GM19324 (cell line): ENCODE results near the gene HS3ST4.
"Not testable (repeated sequence)": the region's sequence is repeated elsewhere in the genome, so short reads cannot be mapped to it uniquely, and the experiment has no call there.

Source experiments
- ATAC-seq: cut with Tn5 transposase; IDR thresholded peaks from one replicate; pipeline ENCODE4 v1.9.1; 2021; ENCODE audit warnings: mild to moderate bottlenecking, moderate library complexity; ENCODE audit not compliant: unreplicated experiment, low FRiP score

The HS3ST4 gene

GRCh38 chr16:25729188-25729915 lies 37.6 kb downstream of the HS3ST4 start:
- no peak for ATAC-seq

DNA sequence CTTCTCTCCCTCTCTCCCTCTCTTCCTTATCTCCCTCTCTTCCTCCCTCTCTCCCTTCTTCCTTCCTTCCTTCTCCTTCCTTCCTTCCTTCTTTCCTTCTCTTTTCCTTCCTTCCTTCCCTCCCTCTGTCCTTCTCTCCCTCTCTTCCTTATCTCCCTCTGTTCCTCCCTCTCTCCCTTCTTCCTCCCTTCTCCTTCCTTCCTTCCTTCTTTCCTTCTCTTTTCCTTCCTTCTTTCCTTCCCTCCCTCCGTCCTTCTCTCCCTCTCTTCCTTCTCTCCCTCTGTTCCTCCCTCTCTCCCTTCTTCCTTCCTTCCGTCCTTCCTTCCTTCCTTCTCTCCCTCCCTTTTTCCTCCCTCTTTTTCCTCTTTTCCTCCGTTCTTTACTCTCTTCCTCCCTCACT lies 38.6 kb downstream of the HS3ST4 start:
- ATAC-seq, result no peak

DNA sequence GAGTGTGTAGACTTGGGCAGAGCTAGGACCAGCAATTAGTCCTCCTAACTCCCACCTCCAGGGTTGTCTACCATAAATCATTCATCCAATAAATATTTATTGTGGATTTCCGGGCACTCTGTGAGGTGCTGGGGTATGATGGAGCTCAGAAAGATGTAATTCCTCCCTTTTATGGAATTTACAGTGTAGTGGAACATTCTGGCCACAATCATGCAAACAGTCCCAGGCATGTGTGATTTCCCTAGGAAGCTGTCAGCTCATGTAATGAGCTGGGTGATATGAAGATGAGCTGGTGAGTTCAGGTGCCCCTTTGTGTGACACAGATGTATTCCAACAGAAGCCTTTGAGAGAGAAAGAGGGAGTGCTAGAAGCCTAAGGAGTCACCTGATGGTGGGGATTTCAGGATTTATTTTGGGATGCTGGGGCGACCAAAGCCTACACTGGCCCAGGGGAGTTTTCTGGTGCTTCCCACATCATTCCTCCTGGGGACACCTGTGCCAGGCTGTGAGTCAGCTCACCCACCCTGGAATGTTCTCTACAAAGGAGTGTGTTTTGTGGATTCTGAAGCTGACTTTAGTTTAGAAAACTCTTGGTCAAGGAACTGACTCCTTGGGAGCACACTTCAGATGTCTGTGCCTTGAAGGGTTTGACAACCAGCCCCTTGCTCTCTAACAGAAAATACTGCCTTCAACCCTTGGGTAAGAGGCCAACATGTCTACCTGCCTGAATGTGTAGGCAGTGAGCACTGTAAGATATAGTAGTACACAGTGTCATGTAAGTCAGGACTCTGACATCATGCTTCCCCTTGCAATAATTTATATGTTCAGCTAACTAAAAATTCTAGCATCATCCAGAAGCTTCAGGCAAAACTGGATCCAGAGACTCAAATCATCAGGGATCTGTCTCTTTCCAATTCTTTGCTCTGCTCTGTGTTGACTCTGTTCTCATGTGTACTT lies 42.9 kb downstream of the HS3ST4 start:
- ATAC-seq, result no peak

- ATAC-seq, result no peak
These were observed 43.9 kb downstream of the HS3ST4 start for GRCh38 chr16:25735645-25736044.

GRCh38 chr16:25747160-25747758 lies 55.5 kb downstream of the HS3ST4 start:
- no peak for ATAC-seq

- no peak for ATAC-seq
These were observed 56.4 kb downstream of the HS3ST4 start for GRCh38 chr16:25748092-25748654.

DNA sequence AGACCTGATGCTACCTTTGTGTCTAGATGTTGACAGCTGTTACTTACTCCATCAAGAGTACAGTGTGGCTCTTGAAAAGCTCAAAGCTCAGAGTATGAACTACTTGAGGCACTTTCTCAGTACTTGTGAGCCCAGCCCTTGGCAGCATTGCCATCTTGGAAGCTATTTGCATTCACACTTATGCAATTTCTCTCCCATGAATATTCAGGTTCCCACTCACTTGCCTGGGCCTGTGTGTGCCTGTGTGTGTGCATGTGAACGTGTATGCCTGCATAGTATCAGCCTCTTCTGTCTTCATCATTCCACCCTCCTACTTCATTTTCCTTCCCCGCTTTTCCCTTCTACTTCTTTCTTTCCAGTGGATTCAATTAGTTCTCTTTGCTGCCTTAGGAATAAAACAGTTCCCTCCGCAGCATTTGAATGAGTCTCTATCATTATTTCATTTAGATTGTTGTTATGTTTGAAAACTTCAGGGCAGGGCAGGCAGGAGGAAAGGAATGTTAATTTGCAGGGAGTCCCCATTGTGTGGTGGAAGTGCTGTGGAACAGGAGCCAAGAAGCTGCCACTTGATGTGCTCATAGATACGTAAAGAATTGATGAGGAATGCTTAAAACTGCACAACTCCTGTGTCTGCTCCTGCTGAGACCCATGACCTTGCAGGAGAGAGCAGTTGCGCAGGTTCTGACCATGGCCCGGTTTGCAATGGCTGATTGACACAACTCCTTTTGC lies 58.9 kb downstream of the HS3ST4 start:
- ATAC-seq, result no peak

DNA sequence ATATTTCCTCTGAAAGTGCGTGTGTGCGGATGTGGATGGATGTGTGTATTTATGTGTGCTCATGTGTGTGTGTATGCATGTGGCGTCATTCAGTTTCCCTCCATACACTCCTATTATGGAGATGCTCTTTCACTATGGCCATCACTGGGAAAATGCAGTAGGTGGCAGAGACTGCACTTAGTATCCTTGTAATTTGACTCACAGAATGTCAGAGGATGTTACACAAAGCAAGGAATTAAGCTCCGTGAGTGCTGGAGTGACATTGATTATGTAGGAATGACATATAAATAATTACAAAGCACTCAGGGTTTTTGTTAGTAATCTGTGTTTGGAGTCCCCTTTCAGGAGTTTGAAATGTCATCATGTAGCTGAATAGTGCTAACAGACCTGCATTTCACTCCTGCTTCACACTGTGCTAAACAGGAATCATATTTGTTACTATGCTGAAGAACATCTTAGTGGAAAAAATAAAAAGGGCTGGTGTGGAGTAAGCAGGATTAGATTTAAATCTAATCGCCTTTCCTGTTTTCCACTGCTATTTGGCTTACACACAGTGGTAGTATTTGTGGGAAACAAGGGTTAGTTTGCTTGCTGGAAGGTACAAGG lies 59.6 kb downstream of the HS3ST4 start:
- ATAC-seq, result no peak

DNA sequence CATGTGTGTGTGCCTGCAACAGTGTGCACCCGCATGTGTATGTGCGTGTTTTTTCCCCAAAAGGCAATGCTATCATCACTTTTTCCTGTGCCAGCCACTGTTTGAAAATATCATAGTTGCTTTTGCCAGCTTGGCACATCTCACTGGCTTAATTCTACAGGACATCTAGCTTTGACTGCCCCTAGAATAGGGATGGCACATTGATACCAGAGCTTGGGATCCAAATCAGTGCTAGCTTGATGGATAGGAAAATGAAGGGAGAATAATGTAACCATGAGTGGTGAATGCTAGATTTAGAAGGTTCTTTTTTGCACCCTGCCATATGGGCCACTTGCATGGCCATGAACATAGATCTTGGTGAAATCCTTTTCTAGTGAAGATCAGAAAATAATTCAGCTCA lies 72.7 kb downstream of the HS3ST4 start:
- ATAC-seq, result no peak

GRCh38 chr16:25771216-25771615 lies 79.5 kb downstream of the HS3ST4 start:
- ATAC-seq, result no peak

GRCh38 chr16:25771812-25772568 lies 80.2 kb downstream of the HS3ST4 start:
- ATAC-seq, result no peak

DNA sequence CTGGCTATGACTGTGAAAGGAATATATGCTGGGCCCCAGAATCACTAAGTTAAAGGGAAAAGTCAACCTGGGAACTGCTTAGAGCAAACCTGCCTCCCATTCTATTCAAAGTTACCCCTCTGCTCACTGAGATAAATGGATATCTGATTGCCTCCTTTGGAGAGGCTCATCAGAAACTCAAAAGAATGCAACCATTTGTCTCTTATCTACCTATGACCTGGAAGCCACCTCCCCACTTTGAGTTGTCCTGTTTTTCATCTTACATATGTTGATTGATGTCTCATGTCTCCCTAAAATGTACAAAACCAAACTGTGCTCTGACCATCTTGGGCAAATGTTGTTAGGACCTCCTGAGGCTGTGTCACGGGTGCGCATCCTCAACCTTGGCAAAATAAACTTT lies 84.5 kb downstream of the HS3ST4 start:
- not testable (repeated sequence) for ATAC-seq

DNA sequence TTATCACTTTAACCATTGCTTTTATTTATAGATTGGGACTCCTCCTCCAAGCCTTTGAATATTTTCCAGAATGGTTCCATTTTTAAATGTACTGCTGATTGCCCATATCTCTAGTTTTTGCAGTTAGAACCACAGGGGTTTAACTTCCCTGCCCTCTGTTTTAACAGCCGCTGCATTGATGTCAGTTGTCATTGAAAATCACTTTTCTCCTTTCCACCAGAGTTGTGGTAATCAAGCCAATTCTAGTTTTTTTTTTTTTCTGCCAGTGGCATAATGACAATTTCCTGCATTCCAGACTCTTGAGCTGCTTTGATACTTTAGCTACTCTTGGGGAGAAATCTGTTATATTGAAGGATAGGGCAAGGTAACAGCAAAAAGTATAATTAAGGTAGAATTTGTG lies 91.5 kb downstream of the HS3ST4 start:
- ATAC-seq, result no peak

DNA sequence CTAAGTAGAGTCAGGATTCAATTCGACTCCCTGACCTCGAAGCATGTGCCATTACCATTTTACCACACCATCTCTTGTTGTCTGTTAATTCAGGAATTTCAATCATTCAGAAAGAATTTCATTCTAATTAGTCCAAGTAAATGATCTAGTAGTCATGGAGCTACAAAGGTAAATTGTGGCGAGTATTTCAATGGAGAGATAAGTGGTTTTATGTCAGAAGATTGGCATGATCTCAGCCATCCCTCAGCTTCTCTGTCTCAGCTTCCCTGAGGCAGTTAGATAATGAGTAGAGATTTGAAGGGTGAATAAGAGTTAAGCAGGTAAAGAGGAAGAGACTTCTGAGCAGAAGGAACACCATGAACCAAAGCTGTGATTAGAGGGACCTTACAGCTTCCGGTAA lies 93.6 kb downstream of the HS3ST4 start:
- no peak for ATAC-seq

DNA sequence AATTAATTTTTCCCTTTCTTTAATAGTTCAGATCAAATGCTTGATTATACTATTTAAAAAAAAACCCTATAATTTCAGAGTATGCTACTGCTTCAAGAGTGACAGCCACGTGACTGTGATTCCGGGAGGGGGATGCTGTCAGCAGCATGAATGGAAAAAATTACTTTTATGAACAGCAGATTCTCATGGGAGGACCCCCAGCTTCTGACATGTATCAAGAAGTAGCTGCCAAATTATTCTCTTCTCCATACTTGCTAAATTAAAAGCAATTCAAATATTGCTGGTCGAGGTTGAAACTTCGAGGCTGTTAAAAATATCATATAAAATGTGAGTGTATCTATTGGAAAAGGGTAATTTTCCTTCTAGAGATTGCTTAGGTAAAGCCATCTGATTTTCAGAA lies 95.0 kb downstream of the HS3ST4 start:
- ATAC-seq, result no peak

DNA sequence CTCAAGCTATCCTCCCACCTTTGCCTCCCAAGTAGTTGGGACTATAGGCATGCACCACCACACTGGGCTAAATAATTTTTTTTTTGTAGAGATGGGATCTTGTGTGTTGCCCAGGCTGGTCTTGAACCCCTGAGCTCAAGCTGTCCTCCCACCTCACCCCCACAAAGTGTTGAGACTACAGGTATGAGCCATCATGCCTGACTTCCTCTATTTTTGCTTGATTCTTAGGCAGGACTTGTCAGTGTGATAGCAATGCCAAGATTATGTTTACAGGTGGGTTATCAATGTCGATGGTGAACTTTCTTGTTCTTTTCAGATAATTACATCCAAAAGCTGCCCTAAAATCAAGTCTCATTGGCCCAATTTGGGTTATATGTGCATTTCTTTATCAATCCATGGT lies 96.9 kb downstream of the HS3ST4 start:
- no peak for ATAC-seq

DNA sequence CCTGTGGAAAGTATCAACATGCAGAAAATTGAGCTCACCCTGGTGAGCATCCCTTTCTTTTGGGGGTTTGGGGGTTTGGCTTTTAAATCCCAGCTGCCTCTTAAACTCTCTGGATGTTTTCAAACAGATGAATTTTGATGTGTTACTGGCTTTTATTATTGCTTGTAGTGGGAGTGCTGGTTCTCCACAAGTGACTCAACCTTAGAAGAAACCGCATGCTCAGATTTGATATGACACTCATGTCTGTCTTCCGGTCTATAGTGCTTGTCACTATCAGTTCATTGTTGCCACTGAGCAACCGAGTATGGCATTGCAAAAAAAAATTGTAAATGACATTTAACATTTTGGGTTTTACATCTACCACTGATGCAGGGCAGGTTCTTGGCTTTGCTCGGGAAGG lies 104.5 kb downstream of the HS3ST4 start:
- no peak for ATAC-seq

- no peak for ATAC-seq
These were observed 106.3 kb downstream of the HS3ST4 start for GRCh38 chr16:25798065-25798464.

- no peak for ATAC-seq
These were observed 108.1 kb downstream of the HS3ST4 start for GRCh38 chr16:25799816-25800215.
